OCI-LY1 (cell line): ENCODE data around the gene CPEB1.

Experiments
- H2AFZ ChIP-seq: fragments of 200-600 bp; sonication (generic), shearing (Covaris generic); 2 replicates; pipeline ENCODE4 v1.6.0; 2014; ENCODE audit warnings: antibody characterized with exemption, mild to moderate bottlenecking, low read length
- H3F3A ChIP-seq: fragments of 200-600 bp; sonication (generic), shearing (Covaris generic); 2 replicates; pipeline ENCODE4 v1.6.0; 2014; ENCODE audit warnings: mild to moderate bottlenecking, antibody characterized with exemption, low read length, moderate library complexity; ENCODE audit not compliant: insufficient read depth
- H3K27ac ChIP-seq: fragments of 200-600 bp; sonication (generic); 2 replicates; pipeline ENCODE4 v1.5.1; 2014; ENCODE audit warnings: low read length, mixed run types, mild to moderate bottlenecking, low read depth; ENCODE audit not compliant: poor library complexity, severe bottlenecking
- H3K27me3 ChIP-seq: fragments of 200-600 bp; sonication (generic); 2 replicates; pipeline ENCODE4 v1.6.0; 2014; ENCODE audit warnings: antibody characterized with exemption, mild to moderate bottlenecking, low read length, moderate library complexity; ENCODE audit not compliant: insufficient read depth
- H3K36me3 ChIP-seq: fragments of 200-600 bp; sonication (generic); 2 replicates; pipeline ENCODE4 v1.6.1; 2014; ENCODE audit warnings: mild to moderate bottlenecking, antibody characterized with exemption, low read length, moderate library complexity, mixed read lengths; ENCODE audit not compliant: insufficient read depth
- H3K4me1 ChIP-seq: fragments of 200-600 bp; sonication (generic); 2 replicates; pipeline ENCODE4 v1.5.1; 2014; ENCODE audit warnings: mild to moderate bottlenecking, low read length, moderate library complexity; ENCODE audit not compliant: insufficient read depth, severe bottlenecking
- H3K4me2 ChIP-seq: fragments of 200-600 bp; sonication (generic), shearing (Covaris generic); 2 replicates; pipeline ENCODE4 v1.6.1; 2014; ENCODE audit warnings: low read length
- H3K4me3 ChIP-seq: fragments of 200-600 bp; sonication (generic); 2 replicates; pipeline ENCODE4 v1.5.1; 2014; ENCODE audit warnings: low read length, low read depth, mild to moderate bottlenecking, mixed read lengths; ENCODE audit not compliant: poor library complexity, severe bottlenecking
- H3K79me2 ChIP-seq: fragments of 200-600 bp; shearing (Covaris generic); 2 replicates; pipeline ENCODE4 v1.6.1; 2016; ENCODE audit warnings: mixed run types, low read length, mixed read lengths; ENCODE audit not compliant: insufficient read depth
- H3K9ac ChIP-seq: fragments of 200-600 bp; sonication (generic), shearing (Covaris generic); 2 replicates; pipeline ENCODE4 v1.6.1; 2014; ENCODE audit warnings: mild to moderate bottlenecking, low read length, mixed read lengths
- H3K9me2 ChIP-seq: fragments of 200-600 bp; sonication (generic), shearing (Covaris generic); 2 replicates; pipeline ENCODE4 v1.6.1; 2014; ENCODE audit warnings: low read depth, mild to moderate bottlenecking, low read length, mixed read lengths
- H3K9me3 ChIP-seq: fragments of 200-600 bp; shearing (Covaris generic); 2 replicates; pipeline ENCODE4 v1.6.1; 2014; ENCODE audit warnings: low read length, mixed read lengths
- H4K20me1 ChIP-seq: fragments of 200-600 bp; sonication (generic), shearing (Covaris generic); 2 replicates; pipeline ENCODE4 v1.6.0; 2016; ENCODE audit warnings: mild to moderate bottlenecking, low read length; ENCODE audit not compliant: insufficient read depth
- EZH2 ChIP-seq: fragments of 200-600 bp; sonication (generic), shearing (Covaris generic); IDR thresholded peaks from 2 replicates; pipeline ENCODE4 v1.8.0; 2017; ENCODE audit warnings: borderline replicate concordance, mixed run types, mild to moderate bottlenecking, antibody characterized with exemption, low read length, moderate library complexity, mixed read lengths
- TF ChIP-seq, protein P1 (sequence below): fragments of 200-600 bp; sonication (generic), shearing (Covaris generic); IDR thresholded peaks from 2 replicates; pipeline ENCODE4 v1.5.1; 2017; ENCODE audit warnings: mild to moderate bottlenecking, antibody characterized with exemption, low read length, moderate library complexity, mixed read lengths

Gene CPEB1

DNA sequence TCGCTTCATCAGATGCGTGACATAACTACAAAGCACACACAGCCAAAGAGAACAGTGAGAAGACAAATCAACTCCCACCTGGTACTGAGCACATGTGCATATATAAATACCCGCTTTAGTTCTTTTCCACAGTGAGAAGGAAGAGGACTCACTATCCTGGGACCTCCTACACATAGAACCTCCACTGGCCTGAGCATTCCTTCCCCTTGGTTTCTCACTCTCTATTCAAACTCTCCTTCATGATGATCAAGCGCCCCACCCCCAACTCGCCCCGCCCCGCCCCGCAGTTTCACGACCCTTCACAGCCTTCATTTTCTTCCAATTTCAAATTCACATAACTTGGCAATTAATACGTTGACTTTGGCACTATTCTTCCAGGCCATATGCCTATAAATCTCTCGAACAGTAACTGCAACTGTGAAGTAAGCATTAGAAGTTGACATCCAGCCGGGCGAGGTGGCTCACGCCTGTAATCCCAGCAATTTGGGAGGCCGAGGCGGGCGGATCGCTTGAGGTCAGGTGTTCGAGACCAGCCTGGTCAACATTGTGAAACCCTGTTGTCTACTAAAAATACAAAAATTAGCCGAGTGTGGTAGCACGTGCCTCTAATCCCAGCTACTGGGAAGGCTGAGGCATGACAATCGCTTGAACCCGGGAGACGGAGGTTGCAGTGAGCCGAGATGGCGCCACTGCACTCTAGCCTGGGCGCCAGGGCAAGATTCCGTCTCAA lies 108.0 kb downstream of the CPEB1 start:
- H3K4me3 ChIP-seq, result peak overlapping the region; percentile 99
- H3K27me3 ChIP-seq, result 0 out of 2 replicates have a peak, but pooled peaks cover under 1% of the 10 kb centered on the region
- peak overlapping the region; percentile 65 for H3K4me2 ChIP-seq
- peak overlapping the region; percentile 100 for H3K9ac ChIP-seq
- no peak overlapping the region for H2AFZ ChIP-seq
- peaks cover 5% of the 10 kb centered on the region; the same call in 1 of the 2 replicates for H3F3A ChIP-seq
- H3K9me3 ChIP-seq, result no peaks in the 10 kb centered on the region
- peak overlapping the region; percentile 80 for H3K27ac ChIP-seq
- TF ChIP-seq, protein P1, sequence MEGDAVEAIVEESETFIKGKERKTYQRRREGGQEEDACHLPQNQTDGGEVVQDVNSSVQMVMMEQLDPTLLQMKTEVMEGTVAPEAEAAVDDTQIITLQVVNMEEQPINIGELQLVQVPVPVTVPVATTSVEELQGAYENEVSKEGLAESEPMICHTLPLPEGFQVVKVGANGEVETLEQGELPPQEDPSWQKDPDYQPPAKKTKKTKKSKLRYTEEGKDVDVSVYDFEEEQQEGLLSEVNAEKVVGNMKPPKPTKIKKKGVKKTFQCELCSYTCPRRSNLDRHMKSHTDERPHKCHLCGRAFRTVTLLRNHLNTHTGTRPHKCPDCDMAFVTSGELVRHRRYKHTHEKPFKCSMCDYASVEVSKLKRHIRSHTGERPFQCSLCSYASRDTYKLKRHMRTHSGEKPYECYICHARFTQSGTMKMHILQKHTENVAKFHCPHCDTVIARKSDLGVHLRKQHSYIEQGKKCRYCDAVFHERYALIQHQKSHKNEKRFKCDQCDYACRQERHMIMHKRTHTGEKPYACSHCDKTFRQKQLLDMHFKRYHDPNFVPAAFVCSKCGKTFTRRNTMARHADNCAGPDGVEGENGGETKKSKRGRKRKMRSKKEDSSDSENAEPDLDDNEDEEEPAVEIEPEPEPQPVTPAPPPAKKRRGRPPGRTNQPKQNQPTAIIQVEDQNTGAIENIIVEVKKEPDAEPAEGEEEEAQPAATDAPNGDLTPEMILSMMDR, result no peak
- TF ChIP-seq EZH2, result no peak
- no peaks in the 10 kb centered on the region for H4K20me1 ChIP-seq
- H3K36me3 ChIP-seq, result peaks cover 55% of the 10 kb centered on the region
- peaks cover 18% of the 10 kb centered on the region for H3K79me2 ChIP-seq
- peaks cover 19% of the 10 kb centered on the region for H3K4me1 ChIP-seq
- H3K9me2 ChIP-seq, result no peaks in the 10 kb centered on the region

DNA sequence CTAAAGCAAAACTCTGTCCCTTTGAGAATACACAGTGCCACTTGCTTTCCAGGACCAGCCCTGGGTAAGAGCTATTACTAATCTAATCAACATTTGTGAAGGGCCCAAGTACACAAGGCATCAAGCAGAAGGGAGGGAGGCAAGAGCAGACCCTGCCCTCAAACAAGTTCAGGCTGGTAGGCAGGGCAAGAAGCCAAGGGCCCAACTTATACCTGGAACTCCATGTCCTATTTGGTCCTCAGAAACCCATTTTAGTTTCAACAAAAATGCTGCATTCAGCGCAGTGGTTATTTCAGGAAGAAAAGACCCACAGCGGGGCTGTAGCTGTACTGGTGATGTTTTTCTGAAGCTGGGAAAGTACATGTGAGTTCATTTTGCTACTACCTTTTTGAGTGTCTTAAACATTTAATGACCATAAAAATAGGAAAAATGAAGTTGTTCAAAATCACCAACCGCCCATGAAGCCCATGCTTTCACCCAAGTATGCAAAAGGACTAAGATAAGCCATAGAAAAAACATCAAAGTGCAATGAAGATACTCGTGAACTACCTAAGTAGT lies 109.7 kb downstream of the CPEB1 start:
- Histone ChIP-seq H3K27me3 (no peaks in the 10 kb centered on the region), H3K9ac (no peak overlapping the region; the same call in 1 of the 2 replicates), H3K9me3 (no peaks in the 10 kb centered on the region), H3K4me3 (peak overlapping the region; percentile 99), H3K36me3 (peaks cover 61% of the 10 kb centered on the region), H3K79me2 (peaks cover 18% of the 10 kb centered on the region), H3K27ac (no peak overlapping the region), H3K4me2 (peak overlapping the region; percentile 65; the same call in 1 of the 2 replicates), H3K4me1 (peaks cover 19% of the 10 kb centered on the region), H3F3A (peaks cover 8% of the 10 kb centered on the region; the same call in 1 of the 2 replicates), H2AFZ (no peak overlapping the region), H4K20me1 (no peaks in the 10 kb centered on the region), H3K9me2 (no peaks in the 10 kb centered on the region)
- TF ChIP-seq, protein P1, result no peak
- no peak for TF ChIP-seq EZH2

DNA sequence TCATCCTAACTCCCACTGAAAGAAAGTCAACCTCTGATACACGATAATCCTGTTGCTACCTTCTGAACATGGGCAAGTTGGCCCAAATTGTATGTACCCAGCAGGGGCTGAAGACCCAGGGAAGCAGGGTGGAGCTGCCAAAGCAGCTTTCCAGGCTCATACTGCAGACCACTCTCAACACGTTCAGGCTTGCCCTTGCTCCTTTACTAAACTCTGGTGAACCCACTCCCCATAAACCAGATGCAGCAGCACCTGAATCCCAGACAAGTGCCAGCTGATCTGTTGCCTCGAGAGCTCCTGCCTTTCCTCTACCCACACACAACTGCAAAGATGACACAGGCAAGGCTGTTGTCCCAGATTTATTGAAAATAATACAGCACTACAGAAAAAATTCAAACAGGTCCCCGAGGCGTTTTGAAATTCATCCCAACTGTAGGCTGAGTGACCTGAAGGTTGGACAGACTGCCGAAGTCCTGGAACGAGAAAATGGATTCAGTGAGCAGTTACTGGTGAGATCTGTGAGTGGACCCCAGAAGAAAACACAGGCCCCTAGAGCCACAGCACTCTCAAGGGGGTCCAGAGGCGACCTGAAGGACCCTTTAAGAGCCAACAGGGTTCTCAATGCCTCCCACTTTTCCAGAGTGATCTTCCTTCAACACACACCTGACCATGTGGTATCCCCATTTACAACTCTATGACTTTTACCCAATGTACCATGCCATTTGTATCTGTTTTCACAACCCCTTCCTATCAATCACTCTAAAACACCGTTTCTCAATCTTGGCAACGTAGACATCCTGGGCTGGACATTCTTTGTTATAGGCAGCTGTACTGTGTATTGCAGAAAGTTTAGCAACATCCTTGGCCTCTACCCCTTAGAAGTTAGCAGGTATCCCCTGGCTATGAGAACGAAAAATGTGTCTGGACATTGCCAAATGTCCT lies 110.5 kb downstream of the CPEB1 start:
- Histone ChIP-seq H3K36me3 (peaks cover 61% of the 10 kb centered on the region), H3K9me3 (no peaks in the 10 kb centered on the region), H3K4me1 (peaks cover 22% of the 10 kb centered on the region), H3F3A (peaks cover 8% of the 10 kb centered on the region; the same call in 1 of the 2 replicates), H3K27me3 (no peaks in the 10 kb centered on the region), H3K4me2 (peak overlapping the region; percentile 65; the same call in 1 of the 2 replicates), H3K9ac (no peak overlapping the region), H2AFZ (no peak overlapping the region), H3K27ac (peak overlapping the region; percentile 31), H3K9me2 (no peaks in the 10 kb centered on the region), H4K20me1 (no peaks in the 10 kb centered on the region), H3K4me3 (no peak overlapping the region), H3K79me2 (peaks cover 18% of the 10 kb centered on the region)
- no peak for TF ChIP-seq EZH2
- TF ChIP-seq, protein P1, result no peak
